Uterus (tissue), 2 donors: Measurements from ENCODE around the gene RIOK1.

Source experiments
- POLR2A ChIP-seq, 2 donors: fragments of 450-650 bp; IDR thresholded peaks; one replicate each; pipeline ENCODE4 v1.6.1; 2016; ENCODE audit warnings: antibody characterized with exemption in 2 of 2, mild to moderate bottlenecking in 1 of 2, moderate library complexity in 1 of 2
- TF ChIP-seq, protein P1 (sequence below), 4 experiments: fragments of 200-600 bp in 2 of 4; fragments of 450-650 bp in 2 of 4; sonication (generic) in 2 of 4; IDR thresholded peaks; one replicate each; pipeline ENCODE4 v1.5.1; 2016 to 2019; ENCODE audit warnings: antibody characterized with exemption in 4 of 4, mild to moderate bottlenecking in 2 of 4, moderate library complexity in 1 of 4

- no peak for TF ChIP-seq POLR2A (IDR thresholded peaks at IDR 0.05)
- TF ChIP-seq, protein P1, sequence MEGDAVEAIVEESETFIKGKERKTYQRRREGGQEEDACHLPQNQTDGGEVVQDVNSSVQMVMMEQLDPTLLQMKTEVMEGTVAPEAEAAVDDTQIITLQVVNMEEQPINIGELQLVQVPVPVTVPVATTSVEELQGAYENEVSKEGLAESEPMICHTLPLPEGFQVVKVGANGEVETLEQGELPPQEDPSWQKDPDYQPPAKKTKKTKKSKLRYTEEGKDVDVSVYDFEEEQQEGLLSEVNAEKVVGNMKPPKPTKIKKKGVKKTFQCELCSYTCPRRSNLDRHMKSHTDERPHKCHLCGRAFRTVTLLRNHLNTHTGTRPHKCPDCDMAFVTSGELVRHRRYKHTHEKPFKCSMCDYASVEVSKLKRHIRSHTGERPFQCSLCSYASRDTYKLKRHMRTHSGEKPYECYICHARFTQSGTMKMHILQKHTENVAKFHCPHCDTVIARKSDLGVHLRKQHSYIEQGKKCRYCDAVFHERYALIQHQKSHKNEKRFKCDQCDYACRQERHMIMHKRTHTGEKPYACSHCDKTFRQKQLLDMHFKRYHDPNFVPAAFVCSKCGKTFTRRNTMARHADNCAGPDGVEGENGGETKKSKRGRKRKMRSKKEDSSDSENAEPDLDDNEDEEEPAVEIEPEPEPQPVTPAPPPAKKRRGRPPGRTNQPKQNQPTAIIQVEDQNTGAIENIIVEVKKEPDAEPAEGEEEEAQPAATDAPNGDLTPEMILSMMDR (IDR thresholded peaks at IDR 0.05), result no peak
These were observed 34.5 kb downstream of the RIOK1 start for GRCh38 chr6:7424058-7424457.
